ENCODE results near the gene WDR33. TPM values are rescaled to one million over a fixed set of nuclear protein-coding genes. Genes with fewer than 3 reads are reported as not detected.
"Not testable (repeated sequence)": the region's sequence is repeated elsewhere in the genome, so short reads cannot be mapped to it uniquely, and the experiment has no call there.

WDR33 gene
- total RNA-seq, 4 donors from 2014 or later = 54.4 to 95.8 (median 67.5) TPM

DNA sequence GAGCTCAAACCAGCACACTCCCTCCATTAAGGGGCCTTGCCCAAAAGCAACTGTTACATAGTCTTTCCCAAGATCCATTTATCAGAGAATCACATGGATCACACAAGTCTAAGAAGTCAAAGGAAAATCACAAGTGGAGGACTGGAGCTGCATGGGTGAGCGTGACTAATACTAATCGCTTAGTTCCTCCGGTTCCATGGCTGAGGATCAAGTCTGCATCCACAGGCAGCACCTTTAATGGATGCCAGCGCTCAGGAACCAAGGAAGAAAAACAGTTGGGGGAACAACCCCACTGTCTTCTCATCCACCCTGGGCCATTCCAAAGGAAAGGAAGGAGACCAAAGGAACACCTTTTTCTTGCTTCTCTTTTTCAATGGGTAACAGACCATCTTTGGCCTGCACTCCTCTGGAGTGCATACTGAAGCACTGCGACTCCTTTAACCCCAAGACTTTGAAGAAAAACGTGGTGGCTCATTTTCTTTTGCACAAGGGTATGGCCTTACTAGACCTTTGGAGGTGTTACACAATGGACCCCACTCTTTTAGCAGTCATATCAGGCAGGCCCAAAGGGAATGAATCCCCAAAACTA is 9.2 kb upstream of the WDR33 start:
- intact Hi-C loops (cut with DNase I) = no loop called here
- H3K4me1 ChIP-seq = no peaks in the 10 kb centered on the region
- H3K27me3 ChIP-seq = no peaks in the 10 kb centered on the region
- H3K4me3 ChIP-seq (replicated peaks in 1 of 3) = no peak overlapping the region
- H3K9me3 ChIP-seq = no peaks in the 10 kb centered on the region
- no peak for TF ChIP-seq POLR2A (IDR thresholded peaks at IDR 0.05)
- TF ChIP-seq, protein P1, sequence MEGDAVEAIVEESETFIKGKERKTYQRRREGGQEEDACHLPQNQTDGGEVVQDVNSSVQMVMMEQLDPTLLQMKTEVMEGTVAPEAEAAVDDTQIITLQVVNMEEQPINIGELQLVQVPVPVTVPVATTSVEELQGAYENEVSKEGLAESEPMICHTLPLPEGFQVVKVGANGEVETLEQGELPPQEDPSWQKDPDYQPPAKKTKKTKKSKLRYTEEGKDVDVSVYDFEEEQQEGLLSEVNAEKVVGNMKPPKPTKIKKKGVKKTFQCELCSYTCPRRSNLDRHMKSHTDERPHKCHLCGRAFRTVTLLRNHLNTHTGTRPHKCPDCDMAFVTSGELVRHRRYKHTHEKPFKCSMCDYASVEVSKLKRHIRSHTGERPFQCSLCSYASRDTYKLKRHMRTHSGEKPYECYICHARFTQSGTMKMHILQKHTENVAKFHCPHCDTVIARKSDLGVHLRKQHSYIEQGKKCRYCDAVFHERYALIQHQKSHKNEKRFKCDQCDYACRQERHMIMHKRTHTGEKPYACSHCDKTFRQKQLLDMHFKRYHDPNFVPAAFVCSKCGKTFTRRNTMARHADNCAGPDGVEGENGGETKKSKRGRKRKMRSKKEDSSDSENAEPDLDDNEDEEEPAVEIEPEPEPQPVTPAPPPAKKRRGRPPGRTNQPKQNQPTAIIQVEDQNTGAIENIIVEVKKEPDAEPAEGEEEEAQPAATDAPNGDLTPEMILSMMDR (IDR thresholded peaks at IDR 0.05) = no peak
- WGBS, 2 donors = 73 to 77% methylated on average over 6 of the region's 6 CpGs
- H3K36me3 ChIP-seq = no peaks in the 10 kb centered on the region
- DNase-seq = no peak
- no peak overlapping the region for H3K27ac ChIP-seq

DNA sequence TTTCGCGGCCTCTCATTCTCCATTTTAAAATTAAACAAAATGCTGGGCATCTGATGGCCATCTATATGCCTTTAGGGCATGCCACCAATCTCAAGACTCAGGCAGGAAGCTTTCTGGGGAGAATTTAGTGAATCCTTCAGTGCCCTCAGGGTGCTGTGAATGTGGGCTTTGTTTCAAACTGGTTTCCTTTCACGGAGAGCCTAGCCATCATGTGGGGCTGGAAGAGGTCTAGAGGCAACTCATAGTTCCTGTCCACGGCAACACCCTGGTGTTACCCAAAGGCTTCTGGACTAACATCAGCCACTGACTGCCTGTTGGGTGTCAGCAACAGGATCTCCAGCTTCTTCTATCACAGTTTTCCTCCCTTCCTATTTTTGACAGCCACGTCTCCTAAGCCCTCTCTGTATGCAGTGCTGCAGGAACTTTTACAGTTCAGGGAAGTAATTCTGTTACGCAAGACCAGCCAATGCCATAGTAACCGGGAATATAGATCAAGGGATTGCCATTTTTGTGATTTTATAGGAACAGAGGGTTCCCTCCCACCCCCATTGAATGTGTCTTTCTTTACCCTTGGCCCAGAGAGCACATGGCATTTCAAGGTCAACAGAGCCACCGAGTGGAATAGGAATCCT is 7.9 kb upstream of the WDR33 start:
- 86 to 91% methylated on average over 8 of the region's 8 CpGs for WGBS, 2 donors
- no peak overlapping the region for H3K27ac ChIP-seq
- H3K4me1 ChIP-seq = no peaks in the 10 kb centered on the region
- no peak for DNase-seq
- H3K27me3 ChIP-seq = no peaks in the 10 kb centered on the region
- no peaks in the 10 kb centered on the region for H3K36me3 ChIP-seq
- intact Hi-C loops (cut with DNase I) = no loop called here
- no peak for TF ChIP-seq POLR2A (IDR thresholded peaks at IDR 0.05)
- TF ChIP-seq, protein P1 (IDR thresholded peaks at IDR 0.05) = no peak
- H3K4me3 ChIP-seq (replicated peaks in 1 of 3) = no peak overlapping the region
- no peaks in the 10 kb centered on the region for H3K9me3 ChIP-seq

DNA sequence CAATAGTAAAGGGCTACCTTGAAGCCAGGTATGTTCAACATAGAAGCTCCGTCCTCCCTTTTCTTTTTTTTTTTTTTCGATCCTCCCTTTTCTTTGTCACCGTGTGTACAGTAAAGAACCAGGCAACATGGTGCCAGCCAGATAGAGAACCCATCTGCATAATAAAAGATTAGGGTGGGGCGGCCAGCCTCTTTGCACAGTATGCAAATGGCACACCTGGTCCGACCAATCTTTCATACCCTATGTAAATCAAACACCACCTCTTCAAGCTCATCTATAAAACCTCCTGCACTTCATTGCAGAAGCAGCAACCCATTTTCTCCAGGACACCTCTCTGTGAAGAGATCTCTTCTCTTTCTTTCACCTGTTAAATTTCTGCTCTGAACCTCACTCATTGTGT is 7.3 kb upstream of the WDR33 start:
- Histone ChIP-seq H3K27me3 (no peaks in the 10 kb centered on the region), H3K9me3 (no peaks in the 10 kb centered on the region), H3K4me3 (replicated peaks in 1 of 3) (no peak overlapping the region), H3K36me3 (no peaks in the 10 kb centered on the region), H3K27ac (no peak overlapping the region), H3K4me1 (no peaks in the 10 kb centered on the region)
- no peak for TF ChIP-seq POLR2A (IDR thresholded peaks at IDR 0.05)
- TF ChIP-seq, protein P1 (IDR thresholded peaks at IDR 0.05) = no peak
- WGBS, 2 donors = 82 to 89% methylated on average over 5 of the region's 5 CpGs
- intact Hi-C loops (cut with DNase I) = no loop called here
- DNase-seq = no peak

DNA sequence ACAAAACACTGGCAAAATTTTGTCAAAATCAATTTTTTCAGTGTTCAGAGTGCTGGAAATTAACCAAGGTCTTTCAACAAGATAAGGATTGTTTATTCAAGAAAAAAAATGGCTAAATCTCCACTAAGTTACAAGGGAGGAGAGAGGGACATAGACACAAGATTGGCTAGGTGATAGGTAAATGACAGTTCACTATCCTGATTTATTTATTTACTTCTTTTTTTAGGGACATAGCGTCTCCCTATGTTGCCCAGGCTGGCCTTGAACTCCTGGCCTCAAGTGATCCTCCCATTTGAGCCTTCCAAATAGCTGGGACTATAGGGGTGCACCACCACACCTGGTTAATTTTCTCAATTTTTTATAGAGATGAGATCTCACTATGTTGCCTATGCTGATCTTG is 3.7 kb upstream of the WDR33 start:
- intact Hi-C loops (cut with DNase I) = no loop called here
- no peak for DNase-seq
- Histone ChIP-seq H3K36me3 (no peaks in the 10 kb centered on the region), H3K4me1 (peaks cover 2 to 3% of the 10 kb centered on the region in 2 donors), H3K9me3 (no peaks in the 10 kb centered on the region), H3K27ac (no peak overlapping the region), H3K27me3 (no peaks in the 10 kb centered on the region), H3K4me3 (replicated peaks in 1 of 3) (no peak overlapping the region)
- 92 to 93% methylated on average over 1 of the region's 1 CpG for WGBS, 2 donors
- TF ChIP-seq POLR2A (IDR thresholded peaks at IDR 0.05) = no peak
- TF ChIP-seq, protein P1 (IDR thresholded peaks at IDR 0.05) = no peak

DNA sequence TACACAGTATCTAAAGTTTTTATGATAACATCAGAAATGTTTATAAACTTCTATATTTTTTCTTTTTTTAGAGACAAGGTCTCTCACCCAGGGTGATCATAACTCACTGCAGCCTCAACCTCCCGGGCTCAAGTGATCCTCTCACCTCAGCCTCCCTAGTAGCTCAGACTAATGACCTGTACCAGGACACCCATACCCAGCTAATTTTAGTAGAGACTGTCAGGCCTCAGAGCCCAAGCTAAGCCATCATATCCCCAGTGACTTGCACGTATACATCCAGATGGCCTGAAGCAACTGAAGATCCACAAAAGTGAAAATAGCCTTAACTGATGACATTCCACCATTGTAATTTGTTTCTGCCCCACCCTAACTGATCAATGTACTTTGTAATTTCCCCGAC is 1.5 kb upstream of the WDR33 start:
- peaks cover 20 to 23% of the 10 kb centered on the region in 2 donors for H3K4me1 ChIP-seq
- WGBS, 2 donors = 94 to 96% methylated on average over 3 of the region's 3 CpGs
- intact Hi-C loops (cut with DNase I); H3K4me3 ChIP-seq (replicated peaks in 1 of 3); H3K9me3 ChIP-seq; H3K36me3 ChIP-seq; H3K27ac ChIP-seq; H3K27me3 ChIP-seq; DNase-seq: not testable (repeated sequence)
